A549 (cell line): Measurements from ENCODE around the gene ALDH2.

ENCODE experiments used
- CTCF ChIP-seq: fragments of >200 bp; sonication (Bioruptor Twin); formaldehyde crosslinking; IDR thresholded peaks from 3 replicates; pipeline ENCODE4 v1.5.1; 2016
- EP300 ChIP-seq, 2 experiments: fragments of >200 bp; sonication (Bioruptor Twin); formaldehyde crosslinking; IDR thresholded peaks; 2 replicates in 1 of 2; 3 replicates in 1 of 2; pipeline ENCODE4 v1.6.1; 2016 to 2017
- RAD21 ChIP-seq, 2 experiments: fragments of >200 bp in 1 of 2; sonication (Bioruptor Twin) in 1 of 2; formaldehyde crosslinking in 1 of 2; IDR thresholded peaks in 1 of 2; conservative IDR thresholded peaks in 1 of 2; 2 replicates in 1 of 2; 3 replicates in 1 of 2; pipeline ENCODE4 v1.6.1; 2012 to 2018; ENCODE audit warnings: inconsistent platforms in 1 of 2

GRCh38 chr12:111764120-111764821 lies 2.5 kb upstream of the ALDH2 start:
- TF ChIP-seq RAD21 (conservative IDR thresholded peaks at IDR 0.05 in 1 of 2, IDR thresholded peaks at IDR 0.05 in 1 of 2) (no peak), EP300 (IDR thresholded peaks at IDR 0.05) (no peak), CTCF (no peak)
